Fibroblast of skin of right quadriceps (primary cell): ENCODE data around the gene NEU4.
"Not testable (repeated sequence)": the region's sequence is repeated elsewhere in the genome, so short reads cannot be mapped to it uniquely, and the experiment has no call there.

Experiments
- DNase-seq: peaks from one replicate; pipeline ENCODE4 v3.0.0-alpha.2; 2013

The NEU4 gene

DNA sequence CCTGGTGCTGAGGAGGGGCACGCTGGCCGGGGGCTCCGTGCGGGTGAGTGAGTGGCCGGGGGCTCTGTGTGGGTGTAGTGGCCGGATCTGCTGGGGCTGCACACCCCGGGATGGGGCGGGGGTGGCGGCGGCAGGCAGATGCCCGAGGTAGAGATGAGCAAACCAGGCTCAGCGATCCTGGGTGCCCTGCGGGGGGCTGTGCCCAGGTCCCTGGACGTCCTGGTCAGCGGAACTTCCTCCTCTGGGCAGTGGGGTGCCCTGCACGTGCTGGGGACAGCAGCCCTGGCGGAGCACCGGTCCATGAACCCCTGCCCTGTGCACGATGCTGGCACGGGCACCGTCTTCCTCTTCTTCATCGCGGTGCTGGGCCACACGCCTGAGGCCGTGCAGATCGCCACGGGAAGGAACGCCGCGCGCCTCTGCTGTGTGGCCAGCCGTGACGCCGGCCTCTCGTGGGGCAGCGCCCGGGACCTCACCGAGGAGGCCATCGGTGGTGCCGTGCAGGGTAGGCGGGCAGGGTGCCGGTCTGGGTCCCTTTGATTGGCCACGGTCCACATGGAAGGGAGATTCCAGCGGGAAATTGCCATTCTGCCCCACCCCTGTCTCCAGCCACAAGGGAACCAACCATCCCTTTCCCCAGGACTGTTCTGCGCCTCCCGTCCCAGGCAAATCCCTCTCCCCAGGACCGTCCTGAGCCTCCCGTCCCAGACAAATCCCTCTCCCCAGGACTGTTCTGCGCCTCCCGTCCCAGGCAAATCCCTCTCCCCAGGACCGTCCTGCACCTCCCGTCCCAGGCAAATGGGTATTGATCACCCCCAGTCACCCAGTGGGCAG lies 5.9 kb downstream of the NEU4 start:
- no peak for DNase-seq

DNA sequence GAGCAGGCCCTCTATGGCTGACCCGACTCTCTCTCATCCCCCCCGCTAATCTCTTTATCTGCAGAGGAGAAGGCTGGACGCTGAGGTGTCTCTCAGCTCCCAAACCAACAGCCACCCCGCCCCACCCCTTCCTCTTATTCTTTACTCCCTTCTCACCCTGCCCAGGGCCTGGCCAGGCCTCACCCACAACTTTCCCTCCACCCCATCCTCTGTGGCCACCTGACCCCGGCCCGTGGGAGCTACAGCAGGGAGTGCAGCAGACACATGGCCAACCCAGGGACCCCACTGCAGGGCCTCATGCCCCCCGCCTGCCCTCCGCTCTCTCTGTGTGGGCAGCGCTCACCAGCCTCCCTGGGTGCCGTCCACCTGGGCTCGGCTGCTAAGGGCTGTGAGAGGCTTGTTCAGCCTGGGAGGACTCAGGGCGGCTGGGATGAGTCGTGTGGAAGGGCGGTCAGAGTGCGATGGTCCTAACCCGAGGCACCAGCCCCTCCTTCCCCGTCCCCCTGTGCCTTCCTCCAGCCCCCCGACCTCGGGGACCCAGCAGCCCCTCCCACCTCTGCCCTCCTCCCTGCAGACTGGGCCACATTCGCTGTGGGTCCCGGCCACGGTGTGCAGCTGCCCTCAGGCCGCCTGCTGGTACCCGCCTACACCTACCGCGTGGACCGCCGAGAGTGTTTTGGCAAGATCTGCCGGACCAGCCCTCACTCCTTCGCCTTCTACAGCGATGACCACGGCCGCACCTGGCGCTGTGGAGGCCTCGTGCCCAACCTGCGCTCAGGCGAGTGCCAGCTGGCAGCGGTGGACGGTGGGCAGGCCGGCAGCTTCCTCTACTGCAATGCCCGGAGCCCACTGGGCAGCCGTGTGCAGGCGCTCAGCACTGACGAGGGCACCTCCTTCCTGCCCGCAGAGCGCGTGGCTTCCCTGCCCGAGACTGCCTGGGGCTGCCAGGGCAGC lies 6.8 kb downstream of the NEU4 start:
- no peak for DNase-seq

DNA sequence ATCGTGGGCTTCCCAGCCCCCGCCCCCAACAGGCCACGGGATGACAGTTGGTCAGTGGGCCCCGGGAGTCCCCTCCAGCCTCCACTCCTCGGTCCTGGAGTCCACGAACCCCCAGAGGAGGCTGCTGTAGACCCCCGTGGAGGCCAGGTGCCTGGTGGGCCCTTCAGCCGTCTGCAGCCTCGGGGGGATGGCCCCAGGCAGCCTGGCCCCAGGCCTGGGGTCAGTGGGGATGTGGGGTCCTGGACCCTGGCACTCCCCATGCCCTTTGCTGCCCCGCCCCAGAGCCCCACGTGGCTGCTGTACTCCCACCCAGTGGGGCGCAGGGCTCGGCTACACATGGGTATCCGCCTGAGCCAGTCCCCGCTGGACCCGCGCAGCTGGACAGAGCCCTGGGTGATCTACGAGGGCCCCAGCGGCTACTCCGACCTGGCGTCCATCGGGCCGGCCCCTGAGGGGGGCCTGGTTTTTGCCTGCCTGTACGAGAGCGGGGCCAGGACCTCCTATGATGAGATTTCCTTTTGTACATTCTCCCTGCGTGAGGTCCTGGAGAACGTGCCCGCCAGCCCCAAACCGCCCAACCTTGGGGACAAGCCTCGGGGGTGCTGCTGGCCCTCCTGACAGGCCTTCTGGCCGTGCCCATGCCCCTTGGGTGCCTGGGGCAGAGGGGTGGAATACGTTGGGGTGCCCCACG lies 7.6 kb downstream of the NEU4 start:
- DNase-seq: no peak

DNA sequence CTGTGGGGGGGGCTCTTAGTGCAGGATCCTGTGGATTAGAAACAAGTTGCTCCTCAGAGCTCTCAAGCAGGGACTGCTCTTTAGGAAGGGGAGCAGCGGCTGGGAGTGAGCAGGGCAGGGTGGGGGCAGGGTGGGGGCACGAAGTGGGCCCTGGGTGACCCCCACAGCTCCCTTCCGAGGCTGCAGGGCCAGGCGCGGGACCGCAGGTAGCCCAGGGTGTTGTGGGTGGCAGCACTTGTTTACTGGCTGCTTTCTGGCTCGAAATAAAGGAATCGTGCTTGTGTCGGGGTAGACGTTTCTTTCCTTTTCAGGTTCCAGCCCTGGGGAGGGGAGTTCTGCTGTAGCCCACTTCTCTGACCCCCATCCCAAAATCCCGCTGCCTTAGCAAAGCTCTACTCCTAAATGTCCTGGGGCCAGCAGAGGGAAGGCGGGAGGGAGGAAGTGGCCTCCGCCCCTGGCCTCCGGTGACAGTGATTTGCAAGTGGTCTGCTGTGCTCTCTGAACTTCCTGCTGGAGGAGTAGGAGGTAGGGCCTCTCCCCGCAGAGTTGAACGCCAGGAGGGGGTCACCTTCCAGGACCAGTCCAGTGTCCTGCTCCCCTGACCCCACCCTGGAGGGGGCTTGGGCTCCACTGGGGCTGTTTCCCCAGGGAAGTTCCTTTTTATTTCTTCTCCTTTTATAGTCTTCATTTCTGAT lies 8.3 kb downstream of the NEU4 start:
- no peak for DNase-seq

DNA sequence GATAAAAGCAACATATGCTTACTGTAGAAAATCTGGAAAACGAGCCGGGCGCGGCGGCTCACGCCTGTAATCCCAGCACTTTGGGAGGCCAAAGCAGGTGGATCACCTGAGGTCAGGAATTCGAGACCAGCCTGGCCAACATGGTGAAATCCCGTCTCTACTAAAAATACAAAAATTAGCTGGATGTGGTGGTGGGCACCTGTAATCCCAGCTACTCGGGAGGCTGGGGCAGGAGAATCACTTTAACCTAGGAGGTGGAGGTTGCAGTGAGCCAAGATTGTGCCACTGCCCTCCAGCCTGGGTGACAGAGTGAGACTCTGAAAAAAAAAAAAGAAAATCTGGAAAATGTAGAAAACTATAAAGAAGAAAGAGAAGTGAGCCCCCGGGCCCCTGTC lies 8.8 kb downstream of the NEU4 start:
- DNase-seq: not testable (repeated sequence)

DNA sequence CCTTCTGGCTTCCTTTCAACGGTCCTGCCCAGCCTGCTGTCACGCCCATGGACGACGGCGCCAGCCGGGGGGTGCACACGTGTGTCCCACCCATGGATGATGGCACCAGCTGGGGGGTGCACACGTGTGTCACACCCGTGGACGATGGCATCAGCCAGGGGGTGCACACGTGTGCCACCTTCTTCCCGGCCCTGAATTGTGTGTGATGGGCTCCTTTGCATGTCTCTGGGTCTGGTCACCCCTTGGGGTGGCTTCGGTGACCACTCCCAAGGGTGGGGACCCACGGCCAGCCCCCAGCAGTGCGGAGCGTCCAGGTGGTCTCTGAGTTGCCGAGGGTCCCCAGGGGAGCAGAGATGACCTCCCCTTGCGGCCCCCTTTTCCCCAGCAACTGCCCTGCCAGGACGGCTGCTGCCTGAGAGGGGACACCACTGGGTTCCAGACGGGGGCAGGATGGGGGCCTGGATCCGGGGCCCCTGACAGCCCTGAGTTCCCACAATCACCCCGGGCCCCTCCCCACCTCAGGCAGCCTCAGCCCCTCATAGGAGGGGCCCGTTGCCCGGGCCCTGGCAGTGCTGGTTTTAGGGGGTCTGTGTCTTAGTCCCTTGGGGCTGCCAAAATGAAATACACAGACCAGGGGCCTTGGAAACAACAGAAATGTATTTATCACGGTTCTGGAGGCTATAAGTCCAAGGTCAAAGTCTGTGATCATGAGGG lies 9.4 kb downstream of the NEU4 start:
- DNase-seq: no peak

DNA sequence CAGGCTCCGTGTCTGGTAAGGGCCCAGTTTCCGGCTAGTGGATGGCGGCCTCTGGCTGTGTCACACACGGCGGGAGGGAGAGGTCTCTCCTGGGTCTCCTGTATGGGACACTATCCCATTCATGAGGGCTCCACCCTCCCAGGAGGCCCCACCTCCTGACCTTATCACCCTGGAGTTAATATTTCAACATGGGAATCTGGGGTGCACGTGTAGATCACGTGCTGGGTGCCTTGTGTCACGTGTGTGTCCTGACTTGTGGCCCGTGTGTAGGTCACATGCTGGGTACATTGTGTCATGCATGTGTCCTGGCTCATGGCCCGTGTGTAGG lies 9.9 kb downstream of the NEU4 start:
- no peak for DNase-seq

DNA sequence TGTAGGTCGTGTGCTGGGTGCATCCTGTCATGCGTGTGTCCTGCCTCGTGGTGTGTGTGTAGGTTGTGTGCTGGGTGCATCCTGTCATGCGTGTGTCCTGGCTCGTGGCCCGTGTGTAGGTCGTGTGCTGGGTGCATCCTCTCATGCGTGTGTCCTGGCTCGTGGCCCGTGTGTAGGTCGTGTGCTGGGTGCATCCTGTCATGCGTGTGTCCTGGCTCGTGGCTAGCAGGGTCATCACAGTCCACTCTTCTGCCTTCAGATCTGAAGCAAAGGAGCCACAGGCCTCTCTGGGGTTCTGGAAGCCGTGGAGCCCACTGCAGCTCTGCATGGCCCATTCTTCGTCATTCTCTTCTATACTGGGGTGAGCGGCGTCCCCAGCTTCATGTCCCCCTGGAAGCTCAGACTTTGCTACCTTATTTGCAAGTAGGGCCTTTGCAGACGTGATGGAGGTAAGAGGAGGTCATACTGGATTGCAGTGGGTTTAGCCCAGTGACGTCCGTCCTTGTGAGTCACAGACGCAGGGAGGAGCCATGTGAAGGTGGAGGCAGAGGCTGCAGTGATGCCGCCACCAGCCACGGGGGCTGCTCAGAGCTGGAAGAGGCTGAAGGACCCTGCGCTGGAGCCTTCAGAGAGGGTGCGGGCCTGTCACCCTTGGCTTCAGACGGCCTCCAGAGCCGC lies 11.1 kb downstream of the NEU4 start:
- not testable (repeated sequence) for DNase-seq

DNA sequence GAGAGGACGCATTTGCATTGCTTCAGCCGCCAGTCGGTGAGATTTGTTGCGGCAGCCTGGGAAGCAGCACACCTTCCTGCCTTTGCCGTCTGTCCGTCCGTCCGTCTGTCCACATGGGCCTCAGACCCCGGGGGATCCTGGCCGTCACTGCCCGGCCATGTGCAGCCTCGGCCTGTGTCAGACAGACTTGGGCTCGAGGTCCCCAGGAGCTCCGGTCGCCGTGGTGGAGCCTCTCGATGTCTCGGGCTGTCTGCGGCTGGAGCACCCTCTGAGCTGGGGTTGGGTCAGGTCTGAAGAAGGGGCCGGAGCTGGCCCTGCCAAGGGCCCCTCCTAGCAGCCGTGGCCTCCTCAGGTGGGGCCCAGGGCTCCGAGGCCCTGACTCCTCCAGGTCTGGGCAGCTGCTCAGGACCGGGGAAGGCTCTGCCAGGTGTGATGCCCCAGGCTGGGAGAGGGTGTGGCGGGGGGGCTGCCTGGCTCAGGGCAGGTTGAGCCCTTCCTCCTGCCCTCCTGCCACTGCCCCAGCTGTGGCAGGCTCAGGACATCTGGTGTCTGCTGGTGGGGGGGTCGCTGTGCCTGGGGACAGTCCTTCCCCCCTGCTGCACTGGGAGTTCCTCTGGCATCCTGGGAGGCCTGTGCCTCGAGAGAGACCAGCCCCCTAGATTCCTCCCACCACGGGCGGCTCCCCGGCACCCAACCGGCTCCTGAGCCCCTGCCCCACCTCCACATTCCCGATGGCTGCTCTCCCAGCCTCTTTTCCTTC lies 11.8 kb downstream of the NEU4 start:
- DNase-seq: no peak

DNA sequence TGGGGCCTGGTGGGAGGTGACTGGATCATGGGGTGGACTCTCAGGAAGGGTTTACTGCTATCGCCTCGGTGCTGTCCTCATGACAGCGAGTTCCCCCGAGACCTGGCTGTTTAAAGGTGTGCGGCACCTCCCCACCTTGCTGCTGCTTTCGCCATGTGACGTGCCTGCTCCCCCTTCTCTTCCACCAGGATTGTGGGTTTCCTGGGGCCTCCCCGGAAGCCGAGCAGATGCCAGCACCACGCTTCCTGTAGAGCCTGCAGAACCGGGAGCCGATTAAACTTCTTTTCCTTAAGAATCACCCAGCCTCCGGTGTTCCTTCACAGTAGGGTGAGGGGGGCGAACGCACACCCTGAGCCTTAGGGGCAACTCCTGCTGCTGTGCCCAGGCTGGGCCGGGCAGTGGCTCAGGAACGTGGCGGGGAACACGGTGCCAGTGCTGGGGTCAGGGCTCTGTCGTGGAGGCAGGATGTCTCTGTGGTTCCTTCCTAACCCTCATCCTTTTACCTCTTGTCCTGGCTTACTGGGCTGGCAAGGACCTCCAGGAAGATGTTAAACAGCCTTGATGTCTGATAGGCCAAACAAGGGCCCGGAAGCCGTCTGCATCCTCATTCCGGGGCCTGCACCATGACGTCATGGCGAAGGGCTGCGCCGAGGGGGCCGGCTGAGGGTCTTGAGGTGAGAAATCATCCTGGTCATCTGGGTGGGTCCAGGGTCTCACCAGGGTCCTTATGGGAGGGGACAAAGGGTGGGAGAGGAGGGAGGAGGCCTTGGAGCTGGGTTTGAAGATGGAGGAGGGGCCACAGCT lies 12.7 kb downstream of the NEU4 start:
- DNase-seq: no peak

DNA sequence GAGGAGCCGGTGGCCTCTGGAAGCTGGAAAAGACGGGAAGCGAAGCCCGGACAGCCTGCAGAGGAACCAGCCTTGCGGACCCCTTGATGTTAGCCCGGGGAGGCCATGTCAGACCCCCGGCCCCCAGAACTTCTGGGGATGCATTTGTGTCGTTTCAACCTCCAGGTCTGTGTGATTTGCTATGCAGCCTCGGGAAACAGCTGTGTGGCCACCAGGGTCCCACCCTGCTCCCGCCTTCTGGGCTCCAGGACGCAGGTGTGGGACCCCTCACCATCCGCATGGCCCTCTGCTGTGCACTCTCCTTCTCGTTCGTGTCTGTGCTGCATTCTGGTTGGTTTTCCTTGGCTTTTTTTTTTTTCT lies 13.3 kb downstream of the NEU4 start:
- no peak for DNase-seq

DNA sequence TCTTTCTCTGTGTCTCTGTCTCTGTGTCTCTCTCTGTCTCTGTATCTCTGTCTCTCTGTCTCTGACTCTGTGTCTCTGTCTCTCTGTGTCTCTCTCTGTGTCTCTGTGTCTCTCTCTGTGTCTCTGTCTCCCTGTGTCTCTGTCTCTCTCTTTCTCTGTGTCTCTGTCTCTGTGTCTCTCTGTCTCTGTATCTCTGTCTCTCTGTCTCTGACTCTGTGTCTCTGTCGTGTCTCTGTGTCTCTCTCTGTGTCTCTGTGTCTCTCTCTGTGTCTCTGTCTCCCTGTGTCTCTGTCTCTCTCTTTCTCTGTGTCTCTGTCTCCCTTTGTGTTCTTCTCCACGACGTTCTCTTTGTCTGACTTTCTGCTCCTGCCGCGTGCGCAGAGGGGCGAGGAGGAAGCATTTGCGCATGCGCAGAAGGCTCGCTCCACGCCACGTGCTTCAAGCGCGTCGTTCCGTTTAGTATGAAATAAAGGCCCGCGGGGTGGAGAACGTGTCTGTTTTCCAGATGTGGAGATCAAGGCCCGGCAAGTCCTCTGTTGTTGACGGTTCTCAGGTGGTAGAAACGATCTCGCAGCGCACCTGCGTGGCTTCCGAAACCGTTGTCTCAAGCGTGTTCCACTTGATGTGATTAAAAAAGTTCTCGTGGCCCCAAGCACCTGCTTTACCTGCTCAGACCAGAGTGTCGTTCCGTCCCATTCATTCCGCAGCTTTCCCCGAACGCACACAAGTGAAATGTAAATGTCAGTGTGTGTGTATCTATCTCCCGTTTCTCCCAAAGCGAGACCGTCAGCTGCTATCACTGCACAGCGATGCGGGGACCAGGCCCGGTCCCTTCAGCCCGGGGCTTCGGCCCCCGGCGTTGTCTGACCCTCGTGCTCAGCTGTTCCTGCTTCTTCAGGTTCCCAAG lies 14.8 kb downstream of the NEU4 start:
- not testable (repeated sequence) for DNase-seq

DNA sequence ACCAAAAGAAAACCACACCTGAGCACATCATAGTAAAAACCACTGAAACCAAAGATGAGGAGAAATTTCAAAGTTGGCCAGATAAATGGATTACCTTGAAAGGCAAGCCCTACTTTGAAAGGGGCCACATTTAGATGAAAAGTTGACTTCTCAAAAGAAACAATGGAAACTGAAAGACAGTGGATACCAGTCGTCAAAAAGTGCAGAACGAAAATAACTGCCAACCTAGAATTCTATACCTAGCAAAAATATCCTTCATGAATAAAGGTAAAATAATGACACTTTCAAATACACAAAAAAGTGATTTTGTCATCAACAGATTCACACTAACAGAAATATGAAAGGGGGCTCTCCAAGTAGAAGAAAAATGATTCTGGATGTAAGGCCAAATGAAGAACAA lies 18.4 kb downstream of the NEU4 start:
- DNase-seq: no peak

DNA sequence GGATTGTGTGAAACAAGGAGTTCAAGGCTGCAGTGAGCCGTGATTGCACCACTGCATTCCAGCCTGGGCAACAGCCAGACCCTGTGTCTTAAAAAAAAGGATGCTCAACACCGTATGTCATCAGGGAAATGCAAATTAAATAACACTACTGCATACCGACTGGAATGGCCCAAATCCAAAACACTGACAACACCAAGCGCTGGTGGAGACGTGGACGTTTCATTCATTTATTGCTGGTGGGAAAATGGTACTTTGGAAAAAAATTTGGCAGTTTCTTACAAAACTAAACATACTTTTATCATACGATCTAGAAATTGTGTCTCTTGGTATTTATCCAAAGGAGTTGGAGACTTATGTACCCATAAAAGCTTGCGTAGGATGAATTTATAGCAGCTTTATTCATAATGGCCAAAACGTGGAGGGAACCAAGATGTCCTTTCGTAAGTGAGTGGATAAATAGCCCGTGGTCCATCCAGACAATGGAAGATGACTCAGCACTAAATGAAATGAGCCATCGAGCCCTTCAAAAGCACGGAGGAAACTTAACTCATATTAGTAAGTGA lies 24.2 kb downstream of the NEU4 start:
- DNase-seq: peak; percentile 75

DNA sequence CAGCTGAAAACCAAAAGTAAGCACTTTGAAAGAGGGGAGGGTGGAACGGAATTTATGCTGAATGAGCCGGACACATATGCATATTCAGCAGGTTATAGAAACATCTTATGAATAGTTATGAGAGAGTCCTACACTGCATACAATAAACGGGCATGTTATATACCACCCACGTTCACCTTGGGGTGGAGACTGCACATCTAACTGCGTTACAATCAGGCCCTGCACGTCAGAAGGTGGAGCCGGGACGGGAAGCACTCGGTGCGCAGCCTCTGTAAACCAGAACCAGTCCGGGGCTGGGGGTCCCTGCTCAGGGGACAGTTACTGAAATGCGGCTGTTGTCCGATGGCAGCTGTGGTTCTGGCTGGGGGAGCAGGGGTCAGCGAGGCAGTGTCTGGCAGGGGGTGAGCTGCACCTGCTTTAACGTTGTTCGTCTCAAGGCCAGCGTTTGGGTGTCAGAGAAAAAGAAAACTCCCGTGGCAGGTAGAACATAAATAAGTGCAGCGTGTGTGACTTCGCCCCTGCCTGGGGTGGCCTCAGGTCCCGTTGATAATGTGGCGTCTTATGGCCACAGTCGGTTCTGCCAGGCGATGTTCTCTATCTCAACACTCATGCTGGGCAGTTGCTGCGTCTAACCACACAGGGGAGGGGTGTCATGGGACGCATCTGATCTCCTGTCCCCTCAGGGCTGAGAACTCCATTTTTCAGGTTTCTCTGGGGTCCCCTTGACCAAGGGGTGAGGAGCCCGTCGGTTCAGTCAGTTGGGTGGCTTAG lies 24.9 kb downstream of the NEU4 start:
- DNase-seq: not testable (repeated sequence)

DNA sequence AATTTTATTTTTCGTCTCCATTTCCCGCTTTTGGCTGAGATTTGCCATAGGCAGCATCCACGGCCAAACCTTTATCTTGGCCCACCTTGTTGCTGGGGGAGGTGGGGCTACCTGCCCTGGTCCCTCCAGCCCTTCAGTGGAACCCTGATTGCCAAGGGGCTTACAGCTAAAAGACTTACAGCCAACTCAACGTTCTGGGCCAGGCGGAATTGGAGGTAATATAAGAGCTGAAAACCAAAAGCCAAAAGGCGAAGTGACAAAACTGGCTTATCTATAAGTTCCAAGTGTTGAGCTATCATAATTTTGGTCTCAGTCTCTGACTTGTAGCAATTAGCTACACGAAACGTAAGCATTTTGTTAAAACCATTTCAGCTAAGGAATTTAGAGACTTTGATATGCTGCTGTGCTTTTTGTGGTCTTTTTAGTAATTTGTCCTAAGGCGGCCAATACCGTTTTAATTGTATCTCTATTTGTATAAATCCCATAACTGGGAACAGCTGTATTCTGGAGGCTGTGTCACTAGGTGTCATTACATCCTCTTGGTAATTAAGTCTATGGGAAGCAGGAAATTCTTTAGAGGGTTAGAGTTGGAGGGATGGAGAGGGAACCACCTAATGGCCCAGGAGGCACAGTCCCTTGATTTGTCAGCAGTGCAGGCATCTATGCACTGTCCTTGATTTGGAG lies 25.7 kb downstream of the NEU4 start:
- no peak for DNase-seq

DNA sequence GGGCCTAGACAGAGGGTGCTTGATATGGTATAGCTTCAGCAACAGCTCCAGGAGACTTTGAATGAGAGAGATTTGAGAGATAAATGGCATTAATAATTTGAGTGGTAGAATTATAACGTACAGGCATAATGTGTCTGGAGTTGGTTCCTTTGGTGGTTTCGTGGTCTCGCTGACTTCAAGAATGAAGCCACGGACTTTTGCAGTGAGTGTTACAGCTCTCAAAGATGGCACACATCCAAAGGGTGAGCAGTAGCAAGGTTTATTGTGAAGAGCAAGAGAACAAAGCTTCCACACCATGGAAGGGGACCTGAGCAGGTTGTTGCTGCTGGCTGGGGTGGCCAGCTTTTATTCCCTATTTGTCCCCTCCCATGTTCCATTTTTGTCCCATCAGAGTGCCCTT lies 26.6 kb downstream of the NEU4 start:
- no peak for DNase-seq
